H9 (cell line): ENCODE data around the gene ZNF648. TPM values are rescaled to one million over a fixed set of nuclear protein-coding genes. Genes with fewer than 3 reads are reported as not detected.
"Not testable (repeated sequence)": the region's sequence is repeated elsewhere in the genome, so short reads cannot be mapped to it uniquely, and the experiment has no call there.

Experiments
- DNase-seq: peaks from one replicate; pipeline ENCODE4 v3.0.0-alpha.2; 2017
- H2AFZ ChIP-seq: one replicate; pipeline ENCODE4 v1.6.1; 2013; ENCODE audit warnings: mild to moderate bottlenecking, low read length, control low read depth, moderate library complexity
- H2AK5ac ChIP-seq: 2 replicates; pipeline ENCODE4 v1.6.1; 2013; ENCODE audit warnings: low read length, control low read depth, mixed read lengths; ENCODE audit not compliant: insufficient read length
- H2BK120ac ChIP-seq: one replicate; pipeline ENCODE4 v1.6.1; 2013; ENCODE audit warnings: low read depth, mild to moderate bottlenecking, low read length, control low read depth, inconsistent platforms; ENCODE audit not compliant: poor library complexity, severe bottlenecking
- H2BK12ac ChIP-seq: 2 replicates; pipeline ENCODE4 v1.6.1; 2013; ENCODE audit warnings: low read length, control low read depth, mixed read lengths, low read depth; ENCODE audit not compliant: insufficient read length
- H2BK15ac ChIP-seq: 2 replicates; pipeline ENCODE4 v1.6.1; 2013; ENCODE audit warnings: low read depth, low read length, control low read depth
- H2BK20ac ChIP-seq: one replicate; pipeline ENCODE4 v1.6.1; 2013; ENCODE audit warnings: low read depth, mild to moderate bottlenecking, low read length, control low read depth, inconsistent platforms; ENCODE audit not compliant: poor library complexity, severe bottlenecking
- H2BK5ac ChIP-seq: 2 replicates; pipeline ENCODE4 v1.6.1; 2013; ENCODE audit warnings: low read length, control low read depth, mixed read lengths; ENCODE audit not compliant: insufficient read length
- H3K14ac ChIP-seq: 2 replicates; pipeline ENCODE4 v1.6.1; 2013; ENCODE audit warnings: low read length, control low read depth; ENCODE audit not compliant: insufficient read depth
- H3K18ac ChIP-seq: 2 replicates; pipeline ENCODE4 v1.6.1; 2013; ENCODE audit warnings: low read depth, mild to moderate bottlenecking, mixed read lengths, low read length, control low read depth; ENCODE audit not compliant: insufficient read length
- H3K23ac ChIP-seq: 2 replicates; pipeline ENCODE4 v1.6.1; 2013; ENCODE audit warnings: low read length, control low read depth, mixed read lengths, low read depth; ENCODE audit not compliant: insufficient read length
- H3K23me2 ChIP-seq: 2 replicates; pipeline ENCODE4 v1.6.1; 2013; ENCODE audit warnings: low read depth, mild to moderate bottlenecking, mixed read lengths, low read length, control low read depth; ENCODE audit not compliant: insufficient read length, poor library complexity, severe bottlenecking
- H3K27ac ChIP-seq: 2 replicates; pipeline ENCODE4 v1.5.1; 2013; ENCODE audit warnings: low read length, control low read depth, mixed read lengths, low read depth; ENCODE audit not compliant: insufficient read length
- H3K27me3 ChIP-seq: 2 replicates; pipeline ENCODE4 v1.6.1; 2013; ENCODE audit warnings: low read length, control low read depth, inconsistent platforms; ENCODE audit not compliant: insufficient read depth
- H3K4ac ChIP-seq: 2 replicates; pipeline ENCODE4 v1.6.1; 2013; ENCODE audit warnings: low read depth, mild to moderate bottlenecking, control low read depth, inconsistent platforms, low read length, moderate library complexity
- H3K4me1 ChIP-seq: 2 replicates; pipeline ENCODE4 v1.6.1; 2013; ENCODE audit warnings: low read length, control low read depth, inconsistent platforms; ENCODE audit not compliant: insufficient read depth
- H3K4me2 ChIP-seq: 2 replicates; pipeline ENCODE4 v1.6.1; 2013; ENCODE audit warnings: low read length, control low read depth, mixed read lengths; ENCODE audit not compliant: insufficient read length, insufficient read depth
- H3K56ac ChIP-seq: 2 replicates; pipeline ENCODE4 v1.6.1; 2013; ENCODE audit warnings: low read depth, mild to moderate bottlenecking, mixed read lengths, low read length, control low read depth; ENCODE audit not compliant: insufficient read length
- H3K79me1 ChIP-seq: 2 replicates; pipeline ENCODE4 v1.6.1; 2013; ENCODE audit warnings: low read depth, mild to moderate bottlenecking, moderate library complexity, low read length, control low read depth, inconsistent platforms; ENCODE audit not compliant: insufficient read depth, poor library complexity, severe bottlenecking
- H3K79me2 ChIP-seq: 2 replicates; pipeline ENCODE4 v1.6.1; 2013; ENCODE audit warnings: low read length, control low read depth, inconsistent platforms; ENCODE audit not compliant: insufficient read depth
- H3K9ac ChIP-seq: 2 replicates; pipeline ENCODE4 v1.6.1; 2013; ENCODE audit warnings: low read length, control low read depth, mixed read lengths; ENCODE audit not compliant: insufficient read length; ENCODE audit errors: extremely low read depth
- H3K9me3 ChIP-seq: one replicate; pipeline ENCODE4 v1.6.1; 2013; ENCODE audit warnings: low read depth, low read length, inconsistent platforms; ENCODE audit not compliant: control insufficient read depth
- H3T11ph ChIP-seq: one replicate; pipeline ENCODE4 v1.6.1; 2013; ENCODE audit warnings: mild to moderate bottlenecking, low read length, control low read depth, inconsistent platforms
- H4K20me1 ChIP-seq: one replicate; pipeline ENCODE4 v1.6.1; 2013; ENCODE audit not compliant: control insufficient read depth, insufficient read length, insufficient read depth
- H4K5ac ChIP-seq: 2 replicates; pipeline ENCODE4 v1.6.1; 2013; ENCODE audit warnings: low read depth, mild to moderate bottlenecking, mixed read lengths, low read length, control low read depth; ENCODE audit not compliant: insufficient read length
- H4K8ac ChIP-seq: replicated peaks from 2 replicates; pipeline ENCODE4 v1.6.1; 2013; ENCODE audit warnings: low read length, control low read depth, mixed read lengths, low read depth; ENCODE audit not compliant: insufficient read length
- H4K91ac ChIP-seq: 2 replicates; pipeline ENCODE4 v1.6.1; 2013; ENCODE audit warnings: low read depth, mild to moderate bottlenecking, moderate library complexity, mixed read lengths, low read length, control low read depth; ENCODE audit not compliant: insufficient read length
- H3K27ac Mint-ChIP-seq, 3 experiments: 2 replicates in 2 of 3; 3 replicates in 1 of 3; pipeline ENCODE4 v1.8.0; 2020 to 2021; ENCODE audit warnings: mixed read lengths in 3 of 3, mild to moderate bottlenecking in 1 of 3, moderate library complexity in 1 of 3
- H3K27me3 Mint-ChIP-seq: 2 replicates; pipeline ENCODE4 v1.8.0; 2021; ENCODE audit warnings: low read depth, mild to moderate bottlenecking, moderate library complexity, mixed read lengths
- H3K36me3 Mint-ChIP-seq, 3 experiments: 2 replicates in 2 of 3; 3 replicates in 1 of 3; pipeline ENCODE4 v1.8.0; 2020 to 2021; ENCODE audit warnings: low read depth in 3 of 3, mixed read lengths in 3 of 3; ENCODE audit not compliant: insufficient read depth in 1 of 3
- H3K4me1 Mint-ChIP-seq, 2 experiments: 2 replicates each; pipeline ENCODE4 v1.8.0; 2020; ENCODE audit warnings: mixed read lengths in 2 of 2
- H3K4me3 Mint-ChIP-seq, 2 experiments: 2 replicates in 1 of 2; 3 replicates in 1 of 2; pipeline ENCODE4 v1.8.0; 2020 to 2021; ENCODE audit warnings: mild to moderate bottlenecking in 2 of 2, mixed read lengths in 2 of 2, moderate library complexity in 1 of 2
- H3K9me3 Mint-ChIP-seq, 2 experiments: 2 replicates in 1 of 2; 3 replicates in 1 of 2; pipeline ENCODE4 v1.8.0; 2020; ENCODE audit warnings: mild to moderate bottlenecking in 2 of 2, mixed read lengths in 2 of 2, moderate library complexity in 1 of 2
- CTCF ChIP-seq: fragments of 200-600 bp; sonication (generic); conservative IDR thresholded peaks from 3 replicates; pipeline ENCODE4 v1.8.0; 2021; ENCODE audit warnings: antibody characterized with exemption, mild to moderate bottlenecking
- WGBS: extraction: QIAGEN DNeasy Blood & Tissue Kit; methylation state at CpG from one replicate; pipeline ENCODE4 v1.1.7; 2013; ENCODE audit warnings: missing lambda C conversion rate, low lambda C conversion rate, mixed read lengths; ENCODE audit not compliant: insufficient read length; ENCODE audit errors: extremely low coverage; 5-methylcytosine and 5-hydroxymethylcytosine counted together
- total RNA-seq: library from RNA; stranded (reverse); gene quantifications from 2 replicates; pipeline ENCODE4 v1.2.1, GENCODE V29; 2021

The ZNF648 gene
- total RNA-seq, 1 experiment from 2014 or later: 1.4 TPM

DNA sequence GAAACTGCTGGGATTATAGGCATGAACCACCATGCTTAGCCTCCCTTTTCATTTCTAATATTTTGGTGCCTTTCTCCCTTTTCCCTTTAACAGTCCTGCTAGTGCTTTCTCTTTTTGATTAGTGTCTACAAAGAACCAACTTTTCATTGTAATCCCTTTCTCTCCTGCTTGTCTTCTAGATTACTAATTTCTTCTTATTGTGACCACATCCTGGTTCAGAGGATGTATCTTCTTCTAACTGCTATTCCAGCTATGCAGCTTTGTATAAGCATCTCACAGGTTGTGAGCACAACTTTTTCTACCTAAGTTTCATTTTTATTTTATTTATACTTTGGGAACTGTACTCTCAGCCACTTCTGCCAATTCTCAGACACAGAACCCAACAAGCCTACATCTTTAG, 14.7 kb downstream of the ZNF648 start:
- Histone ChIP-seq H3K56ac (no peak overlapping the region), H3K27me3 (no peaks in the 10 kb centered on the region), H3K4me1 (no peaks in the 10 kb centered on the region), H3K23me2 (no peaks in the 10 kb centered on the region), H2AFZ (no peak overlapping the region), H4K5ac (no peak overlapping the region), H3K14ac (no peak overlapping the region), H3T11ph (no peak overlapping the region), H3K4ac (no peak overlapping the region), H2AK5ac (no peak overlapping the region), H3K23ac (no peak overlapping the region), H4K20me1 (no peaks in the 10 kb centered on the region), H2BK20ac (no peak overlapping the region), H4K8ac (no peak overlapping the region), H3K18ac (no peak overlapping the region), H3K27ac (no peak overlapping the region), H3K9ac (no peak overlapping the region), H3K79me2 (no peaks in the 10 kb centered on the region), H3K9me3 (peaks cover 5% of the 10 kb centered on the region), H3K79me1 (no peaks in the 10 kb centered on the region), H2BK15ac (no peak overlapping the region), H4K91ac (no peak overlapping the region), H2BK120ac (no peak overlapping the region), H2BK5ac (no peak overlapping the region), H2BK12ac (no peak overlapping the region), H3K4me2 (no peak overlapping the region)
- TF ChIP-seq CTCF: no peak
- Mint-ChIP-seq H3K27ac (no peak overlapping the region), H3K4me1 (no peaks in the 10 kb centered on the region), H3K4me3 (no peak overlapping the region), H3K9me3 (peaks cover 23 to 29% of the 10 kb centered on the region in 2 experiments), H3K36me3 (peaks cover 11 to 22% (median 13%) of the 10 kb centered on the region in 3 experiments), H3K27me3 (no peaks in the 10 kb centered on the region)
- DNase-seq: no peak

DNA sequence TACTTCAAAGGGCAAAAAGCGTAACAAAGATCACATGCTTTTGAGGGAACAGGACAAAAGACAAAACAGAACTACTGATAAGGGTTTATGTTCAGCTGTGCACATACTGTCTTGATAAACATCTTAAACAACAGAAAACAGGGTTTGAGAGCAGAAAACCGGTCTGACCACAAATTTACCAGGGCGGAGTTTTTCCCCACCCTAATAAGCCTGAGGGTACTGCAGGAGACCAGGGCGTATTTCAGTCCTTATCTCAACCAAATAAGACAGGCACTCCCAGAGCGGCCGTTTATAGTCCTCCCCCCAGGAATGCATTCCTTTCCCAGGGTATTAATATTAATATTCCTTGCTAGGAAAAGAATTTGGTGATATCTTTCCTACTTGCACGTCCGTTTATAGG, 16.0 kb downstream of the ZNF648 start:
- H3K23me2 ChIP-seq, H3K4me2 ChIP-seq, H3K56ac ChIP-seq, H2BK20ac ChIP-seq, DNase-seq, H4K20me1 ChIP-seq, H3T11ph ChIP-seq, H3K27ac Mint-ChIP-seq, H2BK15ac ChIP-seq, H2AK5ac ChIP-seq, H2BK5ac ChIP-seq, H3K27ac ChIP-seq, H2AFZ ChIP-seq, H3K9ac ChIP-seq, H2BK12ac ChIP-seq, H3K79me2 ChIP-seq, H3K4ac ChIP-seq, H3K4me1 Mint-ChIP-seq, H3K18ac ChIP-seq, H3K27me3 ChIP-seq, H4K8ac ChIP-seq, H3K9me3 ChIP-seq, H3K4me3 Mint-ChIP-seq, H3K4me1 ChIP-seq, H3K14ac ChIP-seq, H3K23ac ChIP-seq, H3K27me3 Mint-ChIP-seq, H4K5ac ChIP-seq, H3K79me1 ChIP-seq, H4K91ac ChIP-seq, H2BK120ac ChIP-seq: not testable (repeated sequence)
- WGBS: no CpG with 5 or more reads among the region's 8 CpGs
- Mint-ChIP-seq H3K9me3 (peaks cover 23 to 29% of the 10 kb centered on the region in 2 experiments), H3K36me3 (peaks cover 13 to 22% (median 14%) of the 10 kb centered on the region in 3 experiments)
